Naive thymus-derived CD8-positive, alpha-beta T cell (primary cell): ENCODE results near the gene SLC25A45. TPM values are rescaled to one million over a fixed set of nuclear protein-coding genes. Genes with fewer than 3 reads are reported as not detected.

Experiments used
- polyA plus RNA-seq, 3 donors: library from polyadenylated mRNA; unstranded; fragments of 300-500 nt; fragmentation: Illumina TruSeq; gene quantifications; one replicate each; pipeline ENCODE4 v1.2.3, GENCODE V29; 2021
- total RNA-seq, 8 experiments: library from RNA in 2 of 8; stranded (reverse) in 2 of 8; gene quantifications; one replicate each; pipeline ENCODE4 v1.2.3 and lab custom pipeline; 2021 to 2026

SLC25A45 gene
- total and polyA plus RNA-seq, 5 experiments from 2014 or later: 10.8 to 23.4 (median 19.2) TPM

Other genes starting within 250 kb of the SLC25A45 start
- gene SYVN1, start 248.1 kb downstream of the SLC25A45 start, total RNA-seq: 10 to 100 TPM; 61.9 to 65.2 TPM
- 10 to 100 TPM in 1 of 3 donors, 1 to 10 TPM in 2; 7.9 to 10.6 (median 8.2) TPM for gene SYVN1, start 248.1 kb downstream of the SLC25A45 start, polyA plus RNA-seq
- gene SPDYC, start 212.4 kb downstream of the SLC25A45 start, total RNA-seq: not detected
- gene SPDYC, start 212.4 kb downstream of the SLC25A45 start, polyA plus RNA-seq: not detected
- 100 to 1,000 TPM in 1 of 2 experiments, 10 to 100 TPM in 1; 99.5 to 106 TPM for gene CAPN1, start 200.7 kb downstream of the SLC25A45 start, total RNA-seq
- 10 to 100 TPM; 75.6 to 79.2 (median 78.9) TPM for gene CAPN1, start 200.7 kb downstream of the SLC25A45 start, polyA plus RNA-seq
- 10 to 100 TPM; 24.5 to 24.7 TPM for gene POLA2, start 120.7 kb downstream of the SLC25A45 start, total RNA-seq
- 10 to 100 TPM in 2 of 3 donors, 1 to 10 TPM in 1; 9.7 to 13.5 (median 10.9) TPM for gene POLA2, start 120.7 kb downstream of the SLC25A45 start, polyA plus RNA-seq
- 1 to 10 TPM in 1 of 2 experiments, not detected in 1; 1.4 TPM for gene CDC42EP2, start 67.8 kb downstream of the SLC25A45 start, total RNA-seq
- gene CDC42EP2, start 67.8 kb downstream of the SLC25A45 start, polyA plus RNA-seq: not detected
- 100 to 1,000 TPM in 1 of 2 experiments, 10 to 100 TPM in 1; 96.5 to 100 TPM for gene DPF2, start 48.8 kb downstream of the SLC25A45 start, total RNA-seq
- 10 to 100 TPM; 48.3 to 64.9 (median 51.3) TPM for gene DPF2, start 48.8 kb downstream of the SLC25A45 start, polyA plus RNA-seq
- 1 to 10 TPM; 1.5 to 1.9 TPM for gene TIGD3, start 27.9 kb downstream of the SLC25A45 start, total RNA-seq
- gene TIGD3, start 27.9 kb downstream of the SLC25A45 start, polyA plus RNA-seq: under 1 TPM; 0.15 to 0.67 (median 0.21) TPM
- 10 to 100 TPM; 48.6 to 55.0 TPM for gene FRMD8, start 4.0 kb upstream of the SLC25A45 start, total RNA-seq
- 10 to 100 TPM; 34.5 to 42.6 (median 35.4) TPM for gene FRMD8, start 4.0 kb upstream of the SLC25A45 start, polyA plus RNA-seq
- gene NEAT1, start 40.2 kb upstream of the SLC25A45 start, total RNA-seq: 100 to 1,000 TPM; 375 to 414 TPM
- gene NEAT1, start 40.2 kb upstream of the SLC25A45 start, polyA plus RNA-seq: 1 to 10 TPM; 1.3 to 2.9 (median 1.9) TPM
- over 10,000 TPM; 29,995 to 30,085 TPM for gene MALAT1, start 116.4 kb upstream of the SLC25A45 start, total RNA-seq
- gene MALAT1, start 116.4 kb upstream of the SLC25A45 start, polyA plus RNA-seq: 1,000 to 10,000 TPM; 1,355 to 3,419 (median 2,188) TPM
- gene SCYL1, start 142.4 kb upstream of the SLC25A45 start, total RNA-seq: 10 to 100 TPM; 69.0 to 70.6 TPM
- gene SCYL1, start 142.4 kb upstream of the SLC25A45 start, polyA plus RNA-seq: 10 to 100 TPM; 23.2 to 41.5 (median 33.5) TPM
- 100 to 1,000 TPM; 258 to 261 TPM for gene LTBP3, start 175.7 kb upstream of the SLC25A45 start, total RNA-seq
- gene LTBP3, start 175.7 kb upstream of the SLC25A45 start, polyA plus RNA-seq: 10 to 100 TPM in 2 of 3 donors, 1 to 10 TPM in 1; 7.3 to 35.0 (median 18.9) TPM
- 10 to 100 TPM; 31.5 to 32.7 TPM for gene ZNRD2, start 187.8 kb upstream of the SLC25A45 start, total RNA-seq
- 10 to 100 TPM; 62.9 to 86.3 (median 80.1) TPM for gene ZNRD2, start 187.8 kb upstream of the SLC25A45 start, polyA plus RNA-seq
- 10 to 100 TPM; 39.3 to 42.1 TPM for gene FAM89B, start 189.9 kb upstream of the SLC25A45 start, total RNA-seq
- 100 to 1,000 TPM in 2 of 3 donors, 10 to 100 TPM in 1; 70.9 to 122 (median 101) TPM for gene FAM89B, start 189.9 kb upstream of the SLC25A45 start, polyA plus RNA-seq
- gene EHBP1L1, start 193.4 kb upstream of the SLC25A45 start, total RNA-seq: 100 to 1,000 TPM; 101 to 108 TPM
- gene EHBP1L1, start 193.4 kb upstream of the SLC25A45 start, polyA plus RNA-seq: 10 to 100 TPM; 10.8 to 19.8 (median 11.5) TPM
- gene KCNK7, start 213.2 kb upstream of the SLC25A45 start, total RNA-seq: 1 to 10 TPM; 2.4 to 5.0 TPM
- gene KCNK7, start 213.2 kb upstream of the SLC25A45 start, polyA plus RNA-seq: under 1 TPM in 1 of 3 donors, not detected in 2; 0.34 TPM
- gene MAP3K11, start 231.6 kb upstream of the SLC25A45 start, total RNA-seq: 10 to 100 TPM; 61.6 to 66.3 TPM
- 10 to 100 TPM in 2 of 3 donors, 1 to 10 TPM in 1; 8.7 to 20.5 (median 12.7) TPM for gene MAP3K11, start 231.6 kb upstream of the SLC25A45 start, polyA plus RNA-seq
- gene PCNX3, start 233.1 kb upstream of the SLC25A45 start, total RNA-seq: 10 to 100 TPM; 57.4 to 64.2 TPM
- gene PCNX3, start 233.1 kb upstream of the SLC25A45 start, polyA plus RNA-seq: 1 to 10 TPM in 2 of 3 donors, under 1 TPM in 1; 0.96 to 6.5 (median 2.2) TPM